HEK293 (cell line): ENCODE data around the gene MORN1.

Experiments
- RBAK ChIP-seq: fragments of 450-650 bp; formaldehyde crosslinking; IDR thresholded peaks from 2 replicates; pipeline ENCODE4 v1.5.1; 2016; ENCODE audit warnings: missing biosample characterization, missing genetic modification characterization
- SP2 ChIP-seq: fragments of 450-650 bp; formaldehyde crosslinking; IDR thresholded peaks from 2 replicates; pipeline ENCODE4 v1.5.1; 2016; ENCODE audit warnings: missing biosample characterization, missing genetic modification characterization
- ZNF302 ChIP-seq: fragments of 450-650 bp; formaldehyde crosslinking; IDR thresholded peaks from 2 replicates; pipeline ENCODE4 v1.5.1; 2016; ENCODE audit warnings: missing biosample characterization, missing genetic modification characterization, low read depth
- ZNF639 ChIP-seq: fragments of 450-650 bp; formaldehyde crosslinking; IDR thresholded peaks from 2 replicates; pipeline ENCODE4 v1.5.1; 2016; ENCODE audit warnings: missing biosample characterization, missing genetic modification characterization
- TF ChIP-seq, protein P1 (sequence below): fragments of 450-650 bp; formaldehyde crosslinking; IDR thresholded peaks from 2 replicates; pipeline ENCODE4 v1.5.1; 2016; ENCODE audit warnings: missing biosample characterization, missing genetic modification characterization

DNA sequence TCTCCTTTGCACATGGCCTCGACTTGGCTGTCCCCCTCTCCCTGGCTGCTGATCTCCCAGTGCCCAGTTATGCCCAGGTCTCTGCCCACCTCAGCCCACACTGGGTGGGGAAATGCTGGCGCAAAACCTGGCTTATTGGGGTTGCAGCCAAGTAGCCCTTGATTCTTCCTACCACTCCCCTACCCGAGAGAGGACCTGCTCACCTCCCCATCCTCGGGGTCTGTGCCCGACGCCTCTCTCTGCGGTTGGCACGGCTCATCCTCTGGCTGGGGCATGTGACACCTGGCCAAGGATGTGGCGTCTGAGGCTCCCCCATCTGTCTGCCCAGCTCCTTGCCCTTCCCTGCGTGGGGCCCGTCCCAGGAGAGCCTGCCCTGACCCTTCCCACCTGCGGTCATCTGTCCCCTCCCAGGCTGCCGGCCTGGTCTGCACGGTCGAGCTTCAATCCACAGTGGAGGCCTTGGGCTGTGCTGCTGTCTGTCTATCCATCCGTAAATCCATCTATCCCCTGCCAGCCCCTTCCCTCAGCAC lies 27.5 kb upstream of the MORN1 start:
- TF ChIP-seq ZNF302 (tag by site-specific recombination), result no peak
- TF ChIP-seq SP2 (tag by site-specific recombination), result no peak
- TF ChIP-seq RBAK (tag by site-specific recombination), result no peak
- no peak for TF ChIP-seq ZNF639 (tag by site-specific recombination)
- TF ChIP-seq, protein P1, sequence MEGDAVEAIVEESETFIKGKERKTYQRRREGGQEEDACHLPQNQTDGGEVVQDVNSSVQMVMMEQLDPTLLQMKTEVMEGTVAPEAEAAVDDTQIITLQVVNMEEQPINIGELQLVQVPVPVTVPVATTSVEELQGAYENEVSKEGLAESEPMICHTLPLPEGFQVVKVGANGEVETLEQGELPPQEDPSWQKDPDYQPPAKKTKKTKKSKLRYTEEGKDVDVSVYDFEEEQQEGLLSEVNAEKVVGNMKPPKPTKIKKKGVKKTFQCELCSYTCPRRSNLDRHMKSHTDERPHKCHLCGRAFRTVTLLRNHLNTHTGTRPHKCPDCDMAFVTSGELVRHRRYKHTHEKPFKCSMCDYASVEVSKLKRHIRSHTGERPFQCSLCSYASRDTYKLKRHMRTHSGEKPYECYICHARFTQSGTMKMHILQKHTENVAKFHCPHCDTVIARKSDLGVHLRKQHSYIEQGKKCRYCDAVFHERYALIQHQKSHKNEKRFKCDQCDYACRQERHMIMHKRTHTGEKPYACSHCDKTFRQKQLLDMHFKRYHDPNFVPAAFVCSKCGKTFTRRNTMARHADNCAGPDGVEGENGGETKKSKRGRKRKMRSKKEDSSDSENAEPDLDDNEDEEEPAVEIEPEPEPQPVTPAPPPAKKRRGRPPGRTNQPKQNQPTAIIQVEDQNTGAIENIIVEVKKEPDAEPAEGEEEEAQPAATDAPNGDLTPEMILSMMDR (tag by site-specific recombination), result no peak
